HG03378 (cell line): Measurements from ENCODE around the gene SLC39A11.
"Not testable (repeated sequence)": the region's sequence is repeated elsewhere in the genome, so short reads cannot be mapped to it uniquely, and the experiment has no call there.

Experiments
- ATAC-seq: cut with Tn5 transposase; IDR thresholded peaks from one replicate; pipeline ENCODE4 v1.9.1; 2021; ENCODE audit warnings: mild to moderate bottlenecking, moderate library complexity; ENCODE audit not compliant: unreplicated experiment

The SLC39A11 gene

DNA sequence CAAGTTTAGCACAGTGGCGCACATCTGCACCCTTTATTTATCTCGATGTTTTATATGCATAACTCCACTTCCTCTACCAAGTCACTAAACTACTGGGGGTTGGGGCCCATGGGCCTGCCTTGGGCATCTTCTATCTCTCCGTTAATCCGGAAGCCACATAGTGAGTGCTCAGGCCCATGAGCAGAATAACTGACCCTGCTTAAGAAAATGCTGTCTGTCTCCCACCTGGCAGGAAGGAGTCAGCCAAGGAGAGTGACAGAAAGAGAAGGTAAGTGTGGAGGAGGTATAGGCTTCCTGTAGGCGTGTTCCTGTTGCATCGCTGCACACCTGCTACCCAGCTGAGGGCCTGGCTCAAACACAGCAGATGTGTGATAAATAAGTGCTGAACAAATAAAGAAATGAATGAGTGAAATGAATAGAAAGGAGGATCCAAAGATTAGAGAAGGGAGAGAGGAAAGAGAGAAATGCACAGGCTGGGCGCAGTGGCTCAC is 320.1 kb downstream of the SLC39A11 start:
- no peak for ATAC-seq

DNA sequence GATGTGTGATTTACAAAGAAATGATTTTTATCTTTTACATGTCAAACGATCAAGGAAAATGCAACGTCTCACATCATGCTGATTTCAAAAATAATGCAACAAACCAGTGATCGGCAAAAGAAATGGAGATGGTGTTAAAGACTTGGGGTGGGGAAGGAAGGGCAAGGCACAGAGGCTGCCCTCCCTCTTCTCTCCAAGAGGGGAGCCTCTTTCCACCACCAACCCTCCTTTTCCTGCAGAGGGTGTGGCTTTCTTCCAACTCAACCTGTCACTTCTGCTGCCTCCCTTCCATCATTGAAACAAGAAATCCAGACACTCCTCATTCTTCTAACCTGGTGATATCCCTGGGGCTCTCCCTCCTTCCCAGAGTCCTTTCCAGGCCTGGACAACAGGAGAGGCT is 320.8 kb downstream of the SLC39A11 start:
- ATAC-seq: no peak

DNA sequence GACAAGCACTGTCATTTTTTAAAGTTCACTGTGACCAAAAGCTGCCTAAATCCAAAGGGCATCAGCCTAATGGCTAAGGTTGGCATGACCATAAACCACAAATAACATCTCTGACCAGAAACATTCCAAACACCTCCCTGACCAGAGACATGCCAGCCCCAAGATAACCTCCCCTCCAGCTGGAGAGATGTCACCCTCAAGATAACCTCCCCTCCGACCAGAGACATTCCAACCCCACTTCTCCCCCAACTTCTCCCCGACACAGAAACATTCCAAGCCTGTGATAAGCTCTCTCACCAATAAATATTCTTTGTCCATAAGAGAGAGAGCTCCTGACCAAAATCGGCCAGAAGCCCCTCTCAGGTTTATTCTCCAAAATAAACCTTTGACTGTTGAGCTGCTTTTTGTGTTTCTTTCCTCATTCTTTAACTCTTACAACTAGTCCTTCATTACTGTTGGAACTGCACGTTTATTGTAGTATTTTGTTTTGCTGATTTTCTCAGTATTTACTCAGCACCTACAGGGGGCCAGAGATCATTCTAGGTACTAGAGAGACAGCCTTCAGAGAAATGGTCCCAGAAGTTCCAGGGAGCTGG is 325.6 kb downstream of the SLC39A11 start:
- no peak for ATAC-seq

DNA sequence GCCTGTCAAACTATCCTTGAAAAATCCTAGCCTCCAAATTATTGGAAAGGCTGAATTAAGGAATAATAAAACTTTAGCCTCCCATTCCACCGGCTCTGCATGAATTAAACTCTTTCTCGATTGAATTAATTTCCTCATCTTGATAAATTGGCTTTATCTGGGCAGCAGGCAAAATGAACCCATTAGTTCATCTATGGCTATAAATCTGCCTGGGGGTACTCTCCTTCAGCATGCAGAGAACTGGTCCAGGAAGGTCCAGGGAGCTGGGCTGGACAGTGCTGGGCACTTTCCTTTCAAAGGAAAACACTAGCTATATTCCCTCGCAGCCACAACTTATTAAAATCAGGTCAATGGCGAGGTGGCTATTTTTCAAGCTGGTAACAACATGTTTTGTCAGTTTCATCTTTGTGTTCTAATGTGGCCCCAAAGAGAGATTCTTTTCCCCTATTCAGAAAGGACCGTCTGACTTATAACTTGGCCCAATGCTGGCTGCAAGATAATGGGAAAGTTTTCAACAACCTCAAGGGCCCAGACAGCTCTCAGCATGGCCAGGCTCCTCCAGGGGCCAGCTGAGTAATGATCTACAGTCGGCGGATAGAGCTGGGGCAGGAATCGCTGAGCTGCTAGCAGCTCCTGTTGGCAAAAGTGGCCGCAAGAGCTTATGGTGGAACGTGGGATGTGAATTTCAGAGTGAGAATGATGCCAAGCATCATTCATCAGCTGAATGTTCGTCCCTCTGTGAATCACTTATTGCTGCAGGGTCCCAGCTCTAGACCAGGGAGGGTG is 326.9 kb downstream of the SLC39A11 start:
- no peak for ATAC-seq

DNA sequence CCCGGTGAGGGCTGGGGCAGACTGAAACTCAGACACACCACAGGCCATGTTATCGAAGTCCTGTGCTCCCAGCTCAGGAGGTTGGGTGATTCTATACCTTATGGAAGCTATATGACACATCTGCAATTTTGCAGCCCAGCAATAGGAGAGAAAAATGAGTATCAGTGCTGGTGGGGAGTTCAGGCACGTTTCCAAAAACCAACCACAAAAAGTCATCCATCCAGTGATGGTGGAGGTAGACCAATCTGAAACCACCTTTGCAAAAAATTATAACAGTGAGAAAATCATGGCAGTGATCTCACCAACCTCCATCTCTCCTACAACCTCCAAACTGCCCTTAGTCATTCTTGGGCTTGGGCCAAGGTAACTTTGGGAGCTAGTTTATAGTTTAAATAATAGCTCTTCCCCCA is 327.9 kb downstream of the SLC39A11 start:
- ATAC-seq: no peak

DNA sequence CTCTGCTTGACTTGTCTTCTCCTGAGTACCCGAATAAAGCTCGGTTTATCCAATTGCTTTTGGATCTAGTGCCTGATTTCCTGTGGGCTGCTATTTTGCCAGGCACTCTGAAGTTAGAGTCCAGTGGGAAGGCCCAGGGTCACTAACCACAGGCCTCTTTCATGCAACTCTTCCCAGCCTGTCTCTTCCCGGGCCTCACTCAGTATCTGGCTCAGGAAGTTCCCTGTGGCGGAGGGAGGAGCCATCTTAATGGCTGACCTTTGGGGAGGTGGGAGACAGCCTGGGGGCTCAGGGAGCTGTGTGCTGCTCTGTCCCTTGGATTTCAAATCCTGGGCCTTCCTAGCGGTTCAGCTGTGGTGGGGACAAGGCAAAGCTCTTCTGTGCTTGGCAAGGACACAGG is 328.5 kb downstream of the SLC39A11 start:
- no peak for ATAC-seq

DNA sequence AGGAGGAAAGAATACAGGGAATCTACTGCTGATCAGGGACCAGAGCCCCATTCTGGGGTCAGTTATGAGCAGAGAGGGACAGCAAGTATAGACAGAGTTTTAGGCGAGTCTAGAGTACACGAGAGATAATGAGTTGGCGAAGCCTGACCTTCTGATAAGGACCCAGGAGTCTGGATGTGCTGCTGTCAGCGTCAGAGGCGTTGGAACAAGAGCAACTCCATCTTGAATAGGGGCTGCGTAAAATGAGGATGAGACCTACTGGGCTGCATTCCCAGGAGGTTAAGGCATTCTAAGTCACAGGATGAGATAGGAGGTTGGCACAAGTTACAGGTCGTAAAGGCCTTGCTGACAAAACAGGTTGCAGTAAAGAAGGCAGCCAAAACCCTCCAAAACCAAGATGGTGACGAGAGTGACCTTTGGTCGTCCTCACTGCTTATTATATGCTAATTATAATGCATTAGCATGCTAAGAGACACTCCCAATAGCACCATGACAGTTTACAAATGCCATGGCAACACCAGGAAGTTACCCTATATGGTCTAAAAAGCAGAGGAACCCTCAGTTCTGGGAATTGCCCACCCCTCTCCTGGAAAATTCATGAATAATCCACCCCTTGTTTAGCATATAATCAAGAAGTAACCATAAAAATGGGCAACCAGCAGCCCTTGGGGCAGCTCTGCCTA is 330.5 kb downstream of the SLC39A11 start:
- ATAC-seq: not testable (repeated sequence)

DNA sequence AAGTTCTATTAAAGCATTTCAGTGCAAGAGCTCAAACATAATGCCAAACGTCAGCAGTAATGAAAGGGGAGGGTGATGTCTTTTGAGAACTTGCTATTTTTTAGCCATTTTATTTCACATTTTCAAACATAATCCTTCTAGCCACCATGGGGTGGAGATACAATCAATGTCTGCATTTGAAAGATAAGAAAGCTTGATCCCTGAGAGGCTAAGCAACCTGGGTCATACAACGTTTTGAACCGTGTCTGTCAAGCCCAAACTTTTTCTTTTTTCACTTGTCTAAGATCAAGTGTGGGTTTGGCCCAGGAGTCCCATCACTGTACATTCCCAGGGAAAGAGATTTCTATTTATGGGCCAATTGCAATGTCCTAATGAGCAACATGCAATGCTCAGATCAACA is 331.1 kb downstream of the SLC39A11 start:
- no peak for ATAC-seq

DNA sequence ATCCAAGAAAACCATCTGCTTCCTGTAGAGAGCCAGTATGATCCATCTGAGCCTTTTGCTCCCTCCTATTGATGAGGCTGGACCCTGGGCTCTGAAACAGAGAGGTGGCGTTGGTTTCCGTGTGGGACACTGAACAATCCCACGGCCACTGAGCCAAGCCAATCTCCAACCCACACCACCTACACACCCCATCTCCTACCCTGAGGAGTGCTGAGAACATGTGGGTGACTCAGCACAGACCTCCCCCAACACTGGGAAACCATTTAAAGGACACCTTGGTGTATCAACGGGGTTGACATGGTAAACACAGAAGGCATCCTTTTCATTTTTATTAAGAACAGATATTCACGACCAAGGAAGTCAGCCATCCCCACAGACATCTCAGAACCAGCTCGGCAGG is 332.1 kb downstream of the SLC39A11 start:
- no peak for ATAC-seq

DNA sequence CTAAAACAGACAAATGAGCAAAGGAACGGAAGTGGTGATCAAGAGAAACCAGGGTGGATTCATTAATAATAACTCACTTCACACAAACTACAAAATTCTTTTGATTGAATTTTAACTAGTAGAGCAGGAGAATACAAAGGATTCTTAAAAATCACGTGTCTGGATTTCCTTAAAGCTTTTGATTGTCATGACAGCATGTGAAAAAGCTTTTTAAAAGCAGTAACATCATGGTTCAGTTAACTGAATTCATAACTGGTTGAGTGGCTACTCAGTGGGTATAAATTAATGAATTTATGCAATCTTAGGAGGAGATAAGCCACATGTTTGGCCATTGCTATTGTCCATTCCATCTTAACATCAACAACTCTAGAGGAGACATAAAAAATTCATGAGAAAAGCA is 333.2 kb downstream of the SLC39A11 start:
- ATAC-seq: no peak

DNA sequence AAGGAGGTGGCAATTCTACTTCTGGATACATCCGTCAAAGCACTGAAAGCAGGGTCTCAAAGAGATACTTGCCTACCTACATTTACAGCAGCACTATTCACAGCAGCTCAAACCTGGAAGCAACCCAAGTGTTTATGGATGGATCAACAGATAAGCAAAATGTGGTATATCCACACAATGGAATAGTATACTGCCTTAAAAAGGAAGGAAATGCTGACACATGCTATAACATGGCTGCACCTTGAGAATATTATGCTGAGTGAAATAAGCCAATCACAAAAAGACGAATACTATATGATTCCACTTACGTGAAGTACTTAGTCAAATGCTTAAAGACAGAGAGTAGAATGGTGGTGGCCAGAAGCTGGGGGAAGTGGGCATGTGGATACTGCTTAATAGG is 336.2 kb downstream of the SLC39A11 start:
- no peak for ATAC-seq

DNA sequence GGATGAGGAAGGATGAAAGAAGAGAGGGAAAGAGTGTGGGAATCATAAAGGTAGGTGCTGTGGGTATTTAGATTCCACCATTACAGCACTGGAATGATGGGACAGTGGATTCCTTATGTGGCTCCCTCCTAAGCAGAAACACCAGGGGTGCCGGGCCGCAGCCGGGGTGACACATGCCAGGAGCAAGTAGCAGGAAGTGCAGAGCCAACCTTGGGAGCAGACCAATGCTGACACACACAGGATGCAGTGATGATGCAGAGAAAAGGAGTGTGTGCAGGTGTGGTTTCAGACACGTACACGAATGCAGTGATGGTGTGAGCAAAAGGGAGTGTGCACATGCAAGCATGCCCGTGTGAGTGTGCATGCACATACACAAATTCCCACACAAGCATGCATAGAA is 338.0 kb downstream of the SLC39A11 start:
- no peak for ATAC-seq

DNA sequence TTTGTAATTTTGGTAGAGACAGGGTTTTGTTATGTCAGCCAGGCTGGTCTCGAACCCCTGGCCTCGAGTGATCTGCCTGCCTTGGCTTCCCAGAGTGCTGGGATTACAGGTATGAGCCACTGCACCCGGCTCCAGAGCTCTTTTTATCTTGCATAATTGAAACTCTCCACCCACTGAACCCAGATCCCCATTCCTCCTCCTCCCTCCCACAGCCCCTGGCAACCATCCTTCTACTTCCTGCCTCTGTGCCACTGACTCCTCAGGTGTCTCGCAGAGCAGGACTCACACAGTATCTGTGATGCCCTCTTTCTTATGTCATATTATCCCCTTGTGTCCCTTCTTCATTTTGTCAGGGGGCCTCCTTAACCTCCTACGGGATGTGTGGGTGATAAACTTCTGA is 340.7 kb downstream of the SLC39A11 start:
- no peak for ATAC-seq

DNA sequence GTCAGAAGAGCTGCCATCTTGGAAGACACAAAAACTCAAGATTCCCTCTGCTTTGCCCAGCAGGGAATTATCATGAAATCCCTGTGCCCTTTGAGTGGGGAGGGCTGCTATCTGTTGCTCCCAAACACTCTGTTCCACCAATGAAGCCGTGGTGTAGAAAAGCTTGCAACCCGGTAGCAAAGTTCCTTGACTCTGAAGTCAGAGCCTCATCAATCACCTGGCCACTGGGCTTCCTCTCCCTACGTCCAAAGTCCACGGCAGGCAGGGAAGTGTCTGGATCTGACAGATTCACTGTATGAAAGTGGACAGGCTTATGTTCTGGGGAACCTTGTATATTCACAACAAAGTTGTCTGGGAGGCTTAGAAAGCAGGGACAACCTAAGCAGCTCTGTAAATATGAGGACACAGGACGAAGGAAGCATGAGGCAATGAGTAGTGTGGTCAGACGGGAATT is 343.3 kb downstream of the SLC39A11 start:
- no peak for ATAC-seq

DNA sequence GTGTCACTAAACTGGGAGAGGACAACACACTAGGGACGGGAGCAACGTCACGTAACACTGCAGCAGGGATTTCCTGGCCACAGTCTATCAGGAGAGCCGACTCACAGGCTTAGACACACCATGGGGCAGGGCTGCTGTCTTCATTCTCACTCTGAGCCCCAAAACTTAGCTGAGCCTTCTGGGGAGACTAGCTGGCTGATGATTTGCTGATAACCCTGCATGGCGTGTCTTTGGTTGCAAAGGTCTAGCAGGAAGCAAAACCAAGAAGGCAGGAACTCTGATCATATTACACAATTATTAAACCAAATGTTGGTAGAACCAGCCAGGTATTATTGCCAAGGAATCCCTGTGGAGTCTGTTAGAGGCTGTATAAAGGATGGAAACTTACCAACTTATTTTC is 345.0 kb downstream of the SLC39A11 start:
- no peak for ATAC-seq

DNA sequence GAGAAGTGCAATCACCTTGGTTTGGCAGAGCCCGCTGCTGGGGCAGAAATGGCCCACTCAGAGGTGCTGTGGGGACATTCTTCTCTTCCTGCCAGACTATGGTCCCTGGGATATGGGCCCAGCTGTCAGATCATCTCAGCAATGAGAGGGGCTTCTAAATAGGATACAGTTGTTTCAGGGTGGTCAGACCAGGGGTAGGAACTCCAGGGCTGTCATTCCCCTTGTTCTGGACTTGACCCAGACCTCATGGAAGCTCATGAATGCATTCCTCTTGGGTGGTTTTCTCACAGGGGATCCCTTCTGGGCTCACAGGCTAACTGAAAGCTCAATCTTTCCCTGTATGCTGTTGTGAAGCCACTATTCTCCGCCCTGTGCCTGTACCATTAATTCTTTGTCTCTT is 347.2 kb downstream of the SLC39A11 start:
- no peak for ATAC-seq

DNA sequence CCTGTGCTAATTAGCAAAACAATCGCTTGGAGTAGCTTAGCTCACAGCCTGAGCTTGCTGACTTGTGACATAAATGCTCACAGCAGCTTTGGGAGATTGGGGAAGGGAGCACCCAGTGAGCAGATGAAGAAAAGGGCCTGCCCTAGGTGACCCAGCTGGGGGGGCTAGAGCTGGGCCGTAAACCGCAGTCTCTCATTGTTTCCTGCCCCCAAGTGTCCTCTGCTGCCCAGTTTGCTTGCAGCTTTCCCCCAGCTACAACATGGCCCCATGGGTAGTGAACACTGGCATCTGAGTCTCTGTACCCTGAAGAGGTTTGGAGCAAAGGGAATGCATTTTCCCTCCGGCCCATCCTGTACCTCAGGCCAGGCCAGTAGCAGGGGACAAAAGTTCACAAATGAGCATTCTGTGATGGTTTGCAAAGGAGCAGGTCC is 349.4 kb downstream of the SLC39A11 start:
- ATAC-seq: no peak

DNA sequence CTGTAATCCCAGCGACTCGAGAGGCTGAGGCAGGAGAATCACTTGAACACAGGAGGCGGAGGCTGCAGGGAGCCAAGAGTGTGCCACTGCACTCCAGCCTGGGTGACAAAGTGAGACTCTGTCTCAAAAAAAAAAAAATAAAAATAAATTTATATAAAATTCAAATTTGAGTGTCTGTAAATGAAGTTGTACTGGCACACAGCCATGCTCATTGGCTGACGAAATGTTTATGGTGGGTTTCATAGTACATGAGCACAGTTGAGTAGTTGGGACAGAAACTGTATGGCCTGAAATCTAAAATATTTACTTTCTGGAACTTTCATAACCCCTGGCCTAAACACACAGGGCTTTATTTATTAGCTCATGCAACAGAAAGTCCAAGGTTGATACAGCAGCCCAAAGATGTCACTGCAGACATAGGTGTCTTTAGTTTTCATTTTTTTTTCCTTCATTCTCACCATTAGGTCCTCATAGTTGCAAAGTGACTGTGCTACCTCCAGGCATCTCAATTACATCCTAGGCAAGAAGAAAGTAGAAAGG is 355.3 kb downstream of the SLC39A11 start:
- no peak for ATAC-seq

DNA sequence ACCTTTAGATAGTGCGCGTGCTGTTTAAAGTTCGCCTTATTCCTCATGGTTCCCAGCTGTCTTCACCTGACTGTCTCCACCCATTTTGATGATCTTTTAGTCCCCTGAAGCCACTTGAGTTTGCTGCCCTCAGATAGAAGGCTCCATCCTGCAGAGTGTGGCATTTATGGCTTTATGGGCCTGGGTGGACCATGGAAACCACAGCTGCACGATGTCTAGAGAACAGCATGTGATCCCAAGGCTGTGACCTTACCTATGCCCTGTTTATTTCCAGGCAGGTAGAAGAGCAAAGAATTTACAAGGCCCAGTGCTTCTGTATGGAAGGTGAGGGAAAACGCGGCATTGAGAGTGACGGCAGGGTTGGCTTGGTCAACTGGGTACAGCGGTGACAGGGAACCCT is 356.9 kb downstream of the SLC39A11 start:
- no peak for ATAC-seq

DNA sequence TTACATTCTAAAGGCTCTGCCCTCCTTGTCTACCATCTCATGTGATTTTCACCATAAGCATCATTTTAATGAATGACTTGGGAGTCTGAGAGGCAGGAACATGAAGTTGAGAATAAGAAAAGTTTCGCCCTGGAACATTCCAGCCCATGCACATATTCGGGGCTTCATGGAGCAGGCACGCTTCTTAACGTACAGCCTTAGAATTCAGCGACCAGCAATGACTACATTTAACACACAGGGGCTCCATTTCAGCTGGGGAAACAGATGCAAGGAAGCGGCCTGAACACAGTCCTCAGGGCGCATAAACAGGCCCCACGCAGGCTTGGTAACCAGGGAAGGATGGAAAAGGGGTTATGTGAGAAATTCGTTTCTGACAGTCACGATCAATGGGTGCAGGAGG is 357.4 kb downstream of the SLC39A11 start:
- ATAC-seq: no peak

DNA sequence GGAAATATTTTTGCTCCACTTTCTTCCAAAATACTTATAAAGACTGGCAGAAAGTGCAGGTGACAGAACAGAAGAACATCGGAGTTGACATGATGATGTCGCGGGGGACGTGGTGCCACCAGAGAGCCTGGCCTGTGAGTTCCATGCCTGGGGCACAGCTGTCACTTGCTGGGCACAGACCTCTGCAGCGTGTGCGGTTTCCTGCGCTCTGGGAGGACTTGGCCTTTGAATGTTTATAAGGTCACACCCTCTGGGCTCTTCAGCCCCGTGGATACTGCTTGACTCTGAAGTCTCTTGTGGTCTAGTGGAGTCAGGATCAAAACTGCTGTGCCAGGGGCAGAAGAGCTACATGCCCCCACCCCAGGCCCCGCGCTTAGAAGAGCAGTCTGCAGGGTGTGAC is 357.9 kb downstream of the SLC39A11 start:
- no peak for ATAC-seq
